KMS-11 (cell line): ENCODE data around the gene MOB1B.

Experiments
- H2AFZ ChIP-seq: fragments of 200-600 bp; sonication (generic); 2 replicates; pipeline ENCODE4 v1.6.1; 2016; ENCODE audit warnings: antibody characterized with exemption, mixed run types, low read depth
- H3K27ac ChIP-seq: fragments of 200-600 bp; sonication (generic); 2 replicates; pipeline ENCODE4 v1.6.1; 2016; ENCODE audit warnings: mild to moderate bottlenecking, mixed run types
- H3K27me3 ChIP-seq: fragments of 200-600 bp; sonication (generic); 2 replicates; pipeline ENCODE4 v1.6.1; 2017; ENCODE audit warnings: mild to moderate bottlenecking, low read depth, mixed run types, moderate library complexity; ENCODE audit not compliant: insufficient read depth
- H3K36me3 ChIP-seq: fragments of 200-600 bp; sonication (generic); 2 replicates; pipeline ENCODE4 v1.6.1; 2017; ENCODE audit warnings: mild to moderate bottlenecking, mixed run types; ENCODE audit not compliant: insufficient read depth
- H3K4me1 ChIP-seq: fragments of 200-600 bp; sonication (generic); 2 replicates; pipeline ENCODE4 v1.6.1; 2016; ENCODE audit warnings: mild to moderate bottlenecking, low read depth, mixed run types; ENCODE audit not compliant: poor library complexity, severe bottlenecking
- H3K4me2 ChIP-seq: fragments of 200-600 bp; sonication (generic); 2 replicates; pipeline ENCODE4 v1.7.0; 2016; ENCODE audit warnings: mild to moderate bottlenecking, mixed run types
- H3K4me3 ChIP-seq: fragments of 200-600 bp; sonication (generic); IDR thresholded peaks from 2 replicates; pipeline ENCODE4 v1.6.1; 2017; ENCODE audit warnings: low read depth, low read length, mixed read lengths; ENCODE audit not compliant: insufficient read depth
- H3K79me2 ChIP-seq: fragments of 200-600 bp; sonication (generic); 2 replicates; pipeline ENCODE4 v1.6.1; 2016; ENCODE audit warnings: low read depth, mixed run types; ENCODE audit not compliant: insufficient read depth
- H3K9ac ChIP-seq: fragments of 200-600 bp; sonication (generic); 2 replicates; pipeline ENCODE4 v1.6.1; 2016; ENCODE audit warnings: mild to moderate bottlenecking, mixed run types
- H4K20me1 ChIP-seq: fragments of 200-600 bp; sonication (generic); 2 replicates; pipeline ENCODE4 v1.6.1; 2016; ENCODE audit warnings: mild to moderate bottlenecking, mixed run types; ENCODE audit not compliant: insufficient read depth
- CTCF ChIP-seq: fragments of 200-600 bp; sonication (generic); conservative IDR thresholded peaks from 2 replicates; pipeline ENCODE4 v1.6.1; 2017; ENCODE audit warnings: low read depth, mild to moderate bottlenecking, antibody characterized with exemption, low read length, moderate library complexity, mixed read lengths

The MOB1B gene

GRCh38 chr4:70945452-70946055 is 43.4 kb downstream of the MOB1B start:
- H3K9ac ChIP-seq = no peak overlapping the region
- H3K27ac ChIP-seq = no peak overlapping the region
- H2AFZ ChIP-seq = no peak overlapping the region
- no peak for TF ChIP-seq CTCF
- H3K36me3 ChIP-seq = no peaks in the 10 kb centered on the region
- no peak overlapping the region for H3K4me2 ChIP-seq
- H4K20me1 ChIP-seq = no peaks in the 10 kb centered on the region
- no peaks in the 10 kb centered on the region for H3K79me2 ChIP-seq
- no peak overlapping the region for H3K4me3 ChIP-seq
- H3K27me3 ChIP-seq = no peaks in the 10 kb centered on the region
- H3K4me1 ChIP-seq = no peaks in the 10 kb centered on the region

- Histone ChIP-seq H3K27ac (no peak overlapping the region), H3K36me3 (no peaks in the 10 kb centered on the region), H3K27me3 (no peaks in the 10 kb centered on the region), H3K4me3 (no peak overlapping the region), H3K79me2 (no peaks in the 10 kb centered on the region), H3K4me1 (no peaks in the 10 kb centered on the region), H4K20me1 (no peaks in the 10 kb centered on the region), H3K9ac (no peak overlapping the region), H2AFZ (no peak overlapping the region), H3K4me2 (no peak overlapping the region)
- TF ChIP-seq CTCF = no peak
Observed at GRCh38 chr4:70946939-70947338, 44.8 kb downstream of the MOB1B start.

- H3K4me2 ChIP-seq = no peak overlapping the region
Observed at GRCh38 chr4:70948665-70949260, 46.6 kb downstream of the MOB1B start.

GRCh38 chr4:70954032-70954431 is 51.9 kb downstream of the MOB1B start:
- H4K20me1 ChIP-seq = no peaks in the 10 kb centered on the region
- H3K4me2 ChIP-seq = no peak overlapping the region
- no peak overlapping the region for H2AFZ ChIP-seq
- no peaks in the 10 kb centered on the region for H3K79me2 ChIP-seq
- H3K4me3 ChIP-seq = no peak overlapping the region
- TF ChIP-seq CTCF = no peak
- no peak overlapping the region for H3K27ac ChIP-seq
- H3K36me3 ChIP-seq = no peaks in the 10 kb centered on the region
- peaks cover 11% of the 10 kb centered on the region for H3K4me1 ChIP-seq
- no peak overlapping the region for H3K9ac ChIP-seq
- no peaks in the 10 kb centered on the region for H3K27me3 ChIP-seq

More at GRCh38 chr4:70948665-70949260, 46.6 kb downstream of the MOB1B start:
- H3K36me3 ChIP-seq = no peaks in the 10 kb centered on the region
- no peaks in the 10 kb centered on the region for H4K20me1 ChIP-seq
- no peak overlapping the region for H2AFZ ChIP-seq
- no peaks in the 10 kb centered on the region for H3K27me3 ChIP-seq
- no peak overlapping the region for H3K4me3 ChIP-seq
- H3K79me2 ChIP-seq = no peaks in the 10 kb centered on the region
- H3K27ac ChIP-seq = no peak overlapping the region
- TF ChIP-seq CTCF = no peak
- no peak overlapping the region for H3K9ac ChIP-seq
- peaks cover 5% of the 10 kb centered on the region for H3K4me1 ChIP-seq
